Right lobe of liver (tissue), 4 donors: ENCODE results near the gene MT4.

Experiments used
- CTCF ChIP-seq, 4 donors: fragments of 200-600 bp in 3 of 4; fragments of 450-650 bp in 1 of 4; IDR thresholded peaks; one replicate each; pipeline versions ENCODE4 v1.5.1 to v1.8.0; 2016 to 2022; ENCODE audit warnings: antibody characterized with exemption in 4 of 4, mild to moderate bottlenecking in 2 of 4
- POLR2A ChIP-seq: fragments of 450-650 bp; IDR thresholded peaks from one replicate; pipeline ENCODE4 v1.6.1; 2017; ENCODE audit warnings: antibody characterized with exemption, mild to moderate bottlenecking
- donor health status: DM: no; HTN: no; CAD: no.
- donor health status: DM: no; HTN: no; CAD: no.
- donor health status: DM: no; HTN: yes; CAD: no.

GRCh38 chr16:56589141-56590039 lies 24.5 kb downstream of the MT4 start, which contains the start of gene MT3:
- TF ChIP-seq CTCF (IDR thresholded peaks at IDR 0.05) (no peak), POLR2A (no peak)
